ENCODE measurements around the gene KRT10. TPM values are rescaled to one million over a fixed set of nuclear protein-coding genes. Genes with fewer than 3 reads are reported as not detected.

KRT10 gene
- total and polyA plus RNA-seq, 12 donors: 0.35 to 58.4 (median 29.4) TPM

GRCh38 chr17:40801157-40801556 is 21.3 kb downstream of the KRT10 start:
- peaks cover 42% of the 10 kb centered on the region for H3K27me3 ChIP-seq

GRCh38 chr17:40800381-40800780 is 22.0 kb downstream of the KRT10 start:
- Histone ChIP-seq H3K27ac (no peak overlapping the region), H3K4me3 (no peak overlapping the region), H3K4me1 (replicated peaks in 1 of 2) (no peaks in the 10 kb centered on the region), H3K9me3 (replicated peaks in 1 of 3) (no peaks in the 10 kb centered on the region), H3K36me3 (replicated peaks in 1 of 2) (no peaks in the 10 kb centered on the region), H3K27me3 (peaks cover 40% of the 10 kb centered on the region)
- 54 to 71% (median 63%) methylated on average over 1 of the region's 1 CpG for WGBS, 4 donors
- intact Hi-C loops (cut with DNase I): loop anchor here (5.0 to 10.0 kb wide), 2 partner anchors 854 to 867 kb away; no protein-coding TSS in a partner anchor
- DNase-seq: no peak
- TF ChIP-seq POLR2A (IDR thresholded peaks at IDR 0.05) (no peak), CTCF (IDR thresholded peaks at IDR 0.05) (no peak)

More at GRCh38 chr17:40801157-40801556, 21.3 kb downstream of the KRT10 start:
- H3K36me3 ChIP-seq (replicated peaks in 1 of 2): no peaks in the 10 kb centered on the region
- no peaks in the 10 kb centered on the region for H3K9me3 ChIP-seq (replicated peaks in 1 of 3)
- H3K27ac ChIP-seq: no peak overlapping the region
- DNase-seq: no peak
- TF ChIP-seq POLR2A (IDR thresholded peaks at IDR 0.05) (no peak), CTCF (IDR thresholded peaks at IDR 0.05) (no peak)
- intact Hi-C loops (cut with DNase I): loop anchor here (5.0 to 10.0 kb wide), 2 partner anchors 854 to 866 kb away; no protein-coding TSS in a partner anchor
- 46 to 57% (median 51%) methylated on average over 2 of the region's 2 CpGs for WGBS, 4 donors
- H3K4me1 ChIP-seq (replicated peaks in 1 of 2): no peaks in the 10 kb centered on the region
- H3K4me3 ChIP-seq: no peak overlapping the region

- intact Hi-C loops (cut with DNase I): loop anchor here (5.0 to 10.0 kb wide), 3 partner anchors 185 to 867 kb away; no protein-coding TSS in a partner anchor
- no peak within 1 kb of the TSS for H3K27ac ChIP-seq
- no peaks in the 10 kb centered on the region for H3K36me3 ChIP-seq (replicated peaks in 1 of 2)
- WGBS, 4 donors: 62 to 76% (median 64%) methylated on average over 3 of the region's 3 CpGs
- H3K9me3 ChIP-seq (replicated peaks in 1 of 3): no peaks in the 10 kb centered on the region
- no peak for DNase-seq
- peaks cover 34% of the 10 kb centered on the region for H3K27me3 ChIP-seq
- TF ChIP-seq POLR2A (IDR thresholded peaks at IDR 0.05): no peak
- TF ChIP-seq CTCF (IDR thresholded peaks at IDR 0.05): no peak
- H3K4me3 ChIP-seq: no peak within 1 kb of the TSS
- no peaks in the 10 kb centered on the region for H3K4me1 ChIP-seq (replicated peaks in 1 of 2)
These were observed 22.6 kb downstream of the KRT10 start, which contains the start of gene KRT28 for GRCh38 chr17:40799859-40800258. Gene KRT28 (minus strand): TSS chr17:40799959. CDS start chr17:40799893, 66 bp downstream.

GRCh38 chr17:40796846-40797245 is 25.6 kb downstream of the KRT10 start:
- 72 to 85% (median 77%) methylated on average over 24 to 27 of the region's 27 CpGs for WGBS, 4 donors
- TF ChIP-seq CTCF (IDR thresholded peaks at IDR 0.05) (no peak), POLR2A (IDR thresholded peaks at IDR 0.05) (no peak)
- H3K9me3 ChIP-seq (replicated peaks in 1 of 3): no peaks in the 10 kb centered on the region
- H3K36me3 ChIP-seq (replicated peaks in 1 of 2): no peaks in the 10 kb centered on the region
- H3K4me3 ChIP-seq: no peak overlapping the region
- intact Hi-C loops (cut with DNase I): loop anchor here in 1 of 2 donors (10.0 kb wide), 1 partner anchor 182 kb away; no protein-coding TSS in a partner anchor
- no peak for DNase-seq
- H3K27ac ChIP-seq: no peak overlapping the region
- no peaks in the 10 kb centered on the region for H3K4me1 ChIP-seq (replicated peaks in 1 of 2)
- peaks cover 25% of the 10 kb centered on the region for H3K27me3 ChIP-seq
